AG10803 (cell line): ENCODE results near the gene KRTAP22-1.

ENCODE experiments used
- DNase-seq: peaks from one replicate; pipeline ENCODE4 v3.0.0; 2010; ENCODE audit warnings: low read depth
- H3K4me3 ChIP-seq: 2 replicates; pipeline ENCODE4 v1.5.1; 2011; ENCODE audit warnings: mild to moderate bottlenecking, low read length, control low read depth
- CTCF ChIP-seq: conservative IDR thresholded peaks from 2 replicates; pipeline ENCODE4 v1.5.1; 2011; ENCODE audit warnings: mild to moderate bottlenecking, low read length, control low read depth, inconsistent platforms

The KRTAP22-1 gene

DNA sequence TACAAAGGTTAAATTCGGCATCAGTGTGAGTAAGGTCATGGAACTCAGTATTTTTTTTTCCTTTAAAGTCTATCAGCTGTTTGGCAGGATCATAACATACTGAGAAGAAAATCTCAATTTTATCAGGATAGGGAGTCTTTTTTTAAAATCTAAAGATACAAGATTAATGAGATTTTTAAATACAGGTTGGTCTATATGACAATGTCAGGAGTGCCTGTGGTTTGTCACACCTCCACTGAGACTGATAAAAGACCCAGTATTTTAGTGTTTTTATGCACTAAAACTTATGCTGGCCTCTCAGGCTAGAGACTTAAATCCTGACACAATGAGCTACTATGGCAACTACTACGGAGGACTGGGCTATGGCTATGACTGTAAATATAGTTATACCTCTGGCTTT lies 41.7 kb downstream of the KRTAP22-1 start, which contains the start of gene KRTAP20-3:
TSS of gene KRTAP20-3 (plus strand) at position 301 of the 400 bp plus-strand sequence.
- no peak for DNase-seq
- no peak for TF ChIP-seq CTCF
- no peak within 1 kb of the TSS for H3K4me3 ChIP-seq

GRCh38 chr21:30646904-30647414 lies 46.1 kb downstream of the KRTAP22-1 start:
- no peak for TF ChIP-seq CTCF
- H3K4me3 ChIP-seq: no peak overlapping the region
- no peak for DNase-seq
